HepG2 (cell line): ENCODE data around the gene PRRC1. TPM values are rescaled to one million over a fixed set of nuclear protein-coding genes. Genes with fewer than 3 reads are reported as not detected.

Experiments used
- ATAC-seq: fragments of 200-7000 bp; cut with Tn5 transposase; 3 replicates; pipeline ENCODE4 v1.9.1; 2020; ENCODE audit warnings: mild to moderate bottlenecking, moderate library complexity
- BruUV-seq: library from RNA; stranded (reverse); fragments of 400-500 nt; replicated peaks from 2 replicates; lab custom pipeline; 2021; lab: Mats Ljungman, UMichigan
- CTCF ChIA-PET: fragments of 300-600 bp; formaldehyde crosslinking; extraction: SDS; loops from one replicate; lab custom pipeline; 2021; ENCODE audit warnings: low total read pairs, inconsistent platforms, low intra/inter-chr PET ratio; lab: Yijun Ruan, JAX
- POLR2A ChIA-PET: fragments of 350-600 bp; sonication (Branson Sonifier 250); formaldehyde crosslinking; loops from one replicate; lab custom pipeline; 2020; ENCODE audit warnings: antibody characterized with exemption, inconsistent platforms; lab: Yijun Ruan, JAX
- DNase-seq: peaks from one replicate; pipeline ENCODE4 v3.0.0-alpha.2; 2015; ENCODE audit warnings: low spot score
- FAIRE-seq: peaks from 3 replicates; lab custom pipeline; 2011; peaks lifted over from hg19 to GRCh38; lab: Jason Lieb, UNC
- H2AFZ ChIP-seq: one replicate; pipeline ENCODE4 v1.6.1; 2011; ENCODE audit warnings: low read length, inconsistent platforms
- H3K27ac ChIP-seq: fragments of 300-600 bp; 3 replicates; pipeline ENCODE4 v1.8.0; 2011; ENCODE audit warnings: mixed run types, mild to moderate bottlenecking, mixed read lengths, low read length, inconsistent platforms; ENCODE audit not compliant: insufficient read depth; ENCODE audit errors: extremely low read length
- H3K27me3 ChIP-seq, 2 experiments: fragments of 200-600 bp in 1 of 2; 2 replicates in 1 of 2; 3 replicates in 1 of 2; pipeline versions ENCODE4 v1.6.0 to v1.8.0; 2011; ENCODE audit warnings: low read length in 2 of 2, mild to moderate bottlenecking in 2 of 2, moderate library complexity in 2 of 2, inconsistent platforms in 1 of 2; ENCODE audit not compliant: insufficient read depth in 2 of 2, control insufficient read depth in 1 of 2
- H3K36me3 ChIP-seq, 2 experiments: fragments of 200-600 bp in 1 of 2; replicated peaks in 1 of 2; 2 replicates in 1 of 2; 3 replicates in 1 of 2; pipeline versions ENCODE4 v1.5.1 to v1.8.0; 2011; ENCODE audit warnings: low read length in 2 of 2, inconsistent platforms in 1 of 2; ENCODE audit not compliant: insufficient read depth in 2 of 2, control insufficient read depth in 1 of 2
- H3K4me1 ChIP-seq: 2 replicates; pipeline ENCODE4 v1.5.1; 2012; ENCODE audit warnings: low read length, inconsistent platforms; ENCODE audit not compliant: insufficient read depth
- H3K4me2 ChIP-seq: 2 replicates; pipeline ENCODE4 v1.6.0; 2011; ENCODE audit warnings: low read depth, low read length, inconsistent platforms
- H3K4me3 ChIP-seq, 3 experiments: fragments of 200-600 bp in 1 of 3; sonication (generic), shearing (Covaris generic) in 1 of 3; replicated peaks in 1 of 3; 2 replicates each; pipeline ENCODE4 v1.5.1; 2011 to 2016; ENCODE audit warnings: low read length in 3 of 3, inconsistent platforms in 2 of 3, low read depth in 2 of 3, mild to moderate bottlenecking in 2 of 3, control low read depth in 1 of 3, mixed read lengths in 1 of 3; ENCODE audit not compliant: insufficient read depth in 1 of 3
- H3K79me2 ChIP-seq: one replicate; pipeline ENCODE4 v1.6.1; 2011; ENCODE audit warnings: low read length, inconsistent platforms; ENCODE audit not compliant: insufficient read depth
- H3K9ac ChIP-seq: 2 replicates; pipeline ENCODE4 v1.6.0; 2011; ENCODE audit warnings: mild to moderate bottlenecking, low read depth, low read length, inconsistent platforms; ENCODE audit not compliant: insufficient read depth
- H3K9me3 ChIP-seq: 2 replicates; pipeline ENCODE4 v1.5.1; 2012; ENCODE audit warnings: mild to moderate bottlenecking, low read length
- H4K20me1 ChIP-seq: 2 replicates; pipeline ENCODE4 v1.6.0; 2011; ENCODE audit warnings: inconsistent platforms, mild to moderate bottlenecking, low read length, moderate library complexity; ENCODE audit not compliant: insufficient read depth
- CBFB ChIP-seq: sonication (generic); formaldehyde crosslinking; IDR thresholded peaks from 2 replicates; pipeline ENCODE4 v1.4.0; 2020; ENCODE audit warnings: missing genetic modification reagents
- CHD4 ChIP-seq: fragments of 200-600 bp; sonication (generic); IDR thresholded peaks from 2 replicates; pipeline ENCODE4 v1.7.0; 2017; ENCODE audit warnings: mild to moderate bottlenecking, low read length, borderline replicate concordance
- GPN1 ChIP-seq: sonication (generic); formaldehyde crosslinking; IDR thresholded peaks from 2 replicates; pipeline ENCODE4 v1.5.1; 2020; ENCODE audit warnings: missing genetic modification reagents, borderline replicate concordance
- MIER3 ChIP-seq: IDR thresholded peaks from 2 replicates; pipeline ENCODE4 v1.6.1; 2016; ENCODE audit warnings: missing compliant biosample characterization, borderline replicate concordance
- NR2C2 ChIP-seq: sonication (generic); formaldehyde crosslinking; IDR thresholded peaks from 2 replicates; pipeline ENCODE4 v1.4.0; 2020; ENCODE audit warnings: missing genetic modification reagents, mild to moderate bottlenecking, moderate library complexity, borderline replicate concordance
- ONECUT2 ChIP-seq: sonication (generic); formaldehyde crosslinking; IDR thresholded peaks from 2 replicates; pipeline ENCODE4 v1.4.0; 2020; ENCODE audit warnings: missing genetic modification reagents
- SP140L ChIP-seq: sonication (generic); formaldehyde crosslinking; IDR thresholded peaks from 2 replicates; pipeline ENCODE4 v1.4.0; 2020; ENCODE audit warnings: missing genetic modification reagents, borderline replicate concordance
- SP5 ChIP-seq: IDR thresholded peaks from 2 replicates; pipeline ENCODE4 v1.6.1; 2016; ENCODE audit warnings: low read depth, borderline replicate concordance
- TBX2 ChIP-seq: sonication (generic); formaldehyde crosslinking; IDR thresholded peaks from 2 replicates; pipeline ENCODE4 v1.5.0; 2020; ENCODE audit warnings: missing genetic modification reagents, mild to moderate bottlenecking, borderline replicate concordance
- TEAD2 ChIP-seq: sonication (generic); formaldehyde crosslinking; IDR thresholded peaks from 2 replicates; pipeline ENCODE4 v1.9.0; 2021; ENCODE audit warnings: missing genetic modification reagents
- ZNF329 ChIP-seq: sonication (generic); formaldehyde crosslinking; IDR thresholded peaks from 2 replicates; pipeline ENCODE4 v1.9.0; 2021; ENCODE audit warnings: low read depth, mild to moderate bottlenecking, missing genetic modification reagents
- ZNF33A ChIP-seq: sonication (generic); formaldehyde crosslinking; IDR thresholded peaks from 2 replicates; pipeline ENCODE4 v1.5.1; 2020; ENCODE audit warnings: missing genetic modification reagents, mild to moderate bottlenecking, moderate library complexity, borderline replicate concordance
- ZNF883 ChIP-seq: sonication (generic); formaldehyde crosslinking; IDR thresholded peaks from 2 replicates; pipeline ENCODE4 v1.5.1; 2020; ENCODE audit warnings: mild to moderate bottlenecking, missing genetic modification reagents; ENCODE audit errors: not compliant biosample characterization
- WGBS: methylation state at CpG from one replicate; pipeline ENCODE4 v1.1.6; 2017; ENCODE audit warnings: low lambda C conversion rate; 5-methylcytosine and 5-hydroxymethylcytosine counted together
- in situ Hi-C: cut with HindIII; loops from 2 replicates; pipeline ENCODE4 v1.10.0; 2017; ENCODE audit warnings: low pct_unique_long_range_greater_than_20kb; ENCODE audit not compliant: extremely low pct_ligation_motif_present
- intact Hi-C: fragments of 100-400 bp; cut with micrococcal nuclease; formaldehyde crosslinking; loops from one replicate; pipeline ENCODE4 v1.10.0; 2022; ENCODE audit not compliant: unreplicated experiment
- polyA plus RNA-seq, 8 experiments: library from polyadenylated mRNA; depleted of rRNA in 3 of 8; stranded (reverse) in 7 of 8; unstranded in 1 of 8; fragments of >200 nt; fragmentation: Illumina TruSeq in 4 of 8; extraction: Trizol in 4 of 8; gene quantifications; 2 replicates each; pipeline versions ENCODE4 v1.2.1 to v1.2.3, GENCODE V29; 2011 to 2016; ENCODE audit warnings: low read depth in 4 of 8, missing spikeins in 1 of 8, mixed read lengths in 1 of 8; ENCODE audit not compliant: insufficient read depth in 1 of 8
- total RNA-seq, 5 experiments: library from RNA; depleted of rRNA; stranded (reverse); fragments of >200 nt; fragmentation: Illumina TruSeq; extraction: Trizol; gene quantifications; 2 replicates each; pipeline ENCODE4 v1.2.3, GENCODE V29; 2016; ENCODE audit warnings: low read depth in 1 of 5
- TF ChIP-seq, protein P1 (sequence below): sonication (generic); formaldehyde crosslinking; IDR thresholded peaks from 2 replicates; pipeline ENCODE4 v1.4.0; 2020; ENCODE audit warnings: missing genetic modification reagents, low read depth, mild to moderate bottlenecking, borderline replicate concordance
- TF ChIP-seq, protein P2 (sequence below): sonication (generic); formaldehyde crosslinking; IDR thresholded peaks from 2 replicates; pipeline ENCODE4 v1.5.0; 2020; ENCODE audit warnings: mild to moderate bottlenecking, missing genetic modification reagents, borderline replicate concordance
- TF ChIP-seq, protein P3 (sequence below): sonication (generic); formaldehyde crosslinking; IDR thresholded peaks from 2 replicates; pipeline ENCODE4 v1.8.1; 2023; ENCODE audit warnings: missing genetic modification reagents, inconsistent platforms, borderline replicate concordance

PRRC1 gene
- total and polyA plus RNA-seq, 2 of the 13 experiments (the other 11 are each of a cell fraction or from before 2014, with no cell fraction given): 48.5 to 51.9 TPM

DNA sequence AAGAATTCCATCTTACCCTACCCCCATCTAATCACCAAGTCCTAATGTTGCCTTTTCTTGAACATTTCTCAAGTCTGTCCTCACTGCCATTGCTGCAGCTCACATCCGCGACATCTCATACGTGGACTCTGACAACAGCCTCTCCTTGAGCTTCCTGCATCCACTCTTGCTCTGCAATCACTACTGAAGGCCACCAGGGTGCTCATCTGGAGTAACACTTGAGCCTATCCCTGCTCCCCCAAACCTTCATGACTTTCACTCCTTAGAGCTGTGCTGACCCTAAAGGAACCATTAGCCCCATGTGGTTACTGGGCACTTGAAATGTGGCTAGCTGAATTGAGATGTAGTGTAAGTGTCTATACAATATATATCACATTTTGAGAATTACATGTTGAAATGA lies 85.0 kb downstream of the PRRC1 start:
- no peak for DNase-seq
- Histone ChIP-seq H3K27me3 (no peaks in the 10 kb centered on the region; a peak in 1 of 5 replicates), H3K79me2 (no peaks in the 10 kb centered on the region), H3K4me1 (no peaks in the 10 kb centered on the region), H3K36me3 (no peaks in the 10 kb centered on the region), H3K27ac (no peak overlapping the region), H3K9ac (no peak overlapping the region), H4K20me1 (no peaks in the 10 kb centered on the region), H3K9me3 (no peaks in the 10 kb centered on the region), H3K4me2 (no peak overlapping the region), H3K4me3 (no peak overlapping the region), H2AFZ (no peak overlapping the region)
- BruUV-seq: no TSS peak
- CTCF ChIA-PET: no interaction called here
- no peak for FAIRE-seq
- no peak for ATAC-seq
- 94% methylated on average over 3 of the region's 3 CpGs for WGBS
- intact Hi-C loops: no loop called here
- POLR2A ChIA-PET: no interaction called here
- in situ Hi-C loops: no loop called here
- TF ChIP-seq NR2C2 (CRISPR knock-in tag) (no peak), CHD4 (no peak), MIER3 (CRISPR knock-in tag) (no peak), SP140L (CRISPR knock-in tag) (no peak), ONECUT2 (CRISPR knock-in tag) (no peak), GPN1 (no peak), TBX2 (no peak), TEAD2 (no peak), ZNF33A (no peak), ZNF329 (CRISPR knock-in tag) (no peak), CBFB (CRISPR knock-in tag) (no peak), SP5 (no peak), ZNF883 (no peak)
- TF ChIP-seq, protein P1, sequence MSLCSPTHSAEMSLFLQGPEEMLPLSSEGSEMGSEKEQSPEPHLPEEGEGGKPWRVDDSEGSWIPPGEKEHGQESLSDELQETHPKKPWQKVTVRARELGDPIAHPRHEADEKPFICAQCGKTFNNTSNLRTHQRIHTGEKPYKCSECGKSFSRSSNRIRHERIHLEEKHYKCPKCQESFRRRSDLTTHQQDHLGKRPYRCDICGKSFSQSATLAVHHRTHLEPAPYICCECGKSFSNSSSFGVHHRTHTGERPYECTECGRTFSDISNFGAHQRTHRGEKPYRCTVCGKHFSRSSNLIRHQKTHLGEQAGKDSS: no peak
- TF ChIP-seq, protein P2, sequence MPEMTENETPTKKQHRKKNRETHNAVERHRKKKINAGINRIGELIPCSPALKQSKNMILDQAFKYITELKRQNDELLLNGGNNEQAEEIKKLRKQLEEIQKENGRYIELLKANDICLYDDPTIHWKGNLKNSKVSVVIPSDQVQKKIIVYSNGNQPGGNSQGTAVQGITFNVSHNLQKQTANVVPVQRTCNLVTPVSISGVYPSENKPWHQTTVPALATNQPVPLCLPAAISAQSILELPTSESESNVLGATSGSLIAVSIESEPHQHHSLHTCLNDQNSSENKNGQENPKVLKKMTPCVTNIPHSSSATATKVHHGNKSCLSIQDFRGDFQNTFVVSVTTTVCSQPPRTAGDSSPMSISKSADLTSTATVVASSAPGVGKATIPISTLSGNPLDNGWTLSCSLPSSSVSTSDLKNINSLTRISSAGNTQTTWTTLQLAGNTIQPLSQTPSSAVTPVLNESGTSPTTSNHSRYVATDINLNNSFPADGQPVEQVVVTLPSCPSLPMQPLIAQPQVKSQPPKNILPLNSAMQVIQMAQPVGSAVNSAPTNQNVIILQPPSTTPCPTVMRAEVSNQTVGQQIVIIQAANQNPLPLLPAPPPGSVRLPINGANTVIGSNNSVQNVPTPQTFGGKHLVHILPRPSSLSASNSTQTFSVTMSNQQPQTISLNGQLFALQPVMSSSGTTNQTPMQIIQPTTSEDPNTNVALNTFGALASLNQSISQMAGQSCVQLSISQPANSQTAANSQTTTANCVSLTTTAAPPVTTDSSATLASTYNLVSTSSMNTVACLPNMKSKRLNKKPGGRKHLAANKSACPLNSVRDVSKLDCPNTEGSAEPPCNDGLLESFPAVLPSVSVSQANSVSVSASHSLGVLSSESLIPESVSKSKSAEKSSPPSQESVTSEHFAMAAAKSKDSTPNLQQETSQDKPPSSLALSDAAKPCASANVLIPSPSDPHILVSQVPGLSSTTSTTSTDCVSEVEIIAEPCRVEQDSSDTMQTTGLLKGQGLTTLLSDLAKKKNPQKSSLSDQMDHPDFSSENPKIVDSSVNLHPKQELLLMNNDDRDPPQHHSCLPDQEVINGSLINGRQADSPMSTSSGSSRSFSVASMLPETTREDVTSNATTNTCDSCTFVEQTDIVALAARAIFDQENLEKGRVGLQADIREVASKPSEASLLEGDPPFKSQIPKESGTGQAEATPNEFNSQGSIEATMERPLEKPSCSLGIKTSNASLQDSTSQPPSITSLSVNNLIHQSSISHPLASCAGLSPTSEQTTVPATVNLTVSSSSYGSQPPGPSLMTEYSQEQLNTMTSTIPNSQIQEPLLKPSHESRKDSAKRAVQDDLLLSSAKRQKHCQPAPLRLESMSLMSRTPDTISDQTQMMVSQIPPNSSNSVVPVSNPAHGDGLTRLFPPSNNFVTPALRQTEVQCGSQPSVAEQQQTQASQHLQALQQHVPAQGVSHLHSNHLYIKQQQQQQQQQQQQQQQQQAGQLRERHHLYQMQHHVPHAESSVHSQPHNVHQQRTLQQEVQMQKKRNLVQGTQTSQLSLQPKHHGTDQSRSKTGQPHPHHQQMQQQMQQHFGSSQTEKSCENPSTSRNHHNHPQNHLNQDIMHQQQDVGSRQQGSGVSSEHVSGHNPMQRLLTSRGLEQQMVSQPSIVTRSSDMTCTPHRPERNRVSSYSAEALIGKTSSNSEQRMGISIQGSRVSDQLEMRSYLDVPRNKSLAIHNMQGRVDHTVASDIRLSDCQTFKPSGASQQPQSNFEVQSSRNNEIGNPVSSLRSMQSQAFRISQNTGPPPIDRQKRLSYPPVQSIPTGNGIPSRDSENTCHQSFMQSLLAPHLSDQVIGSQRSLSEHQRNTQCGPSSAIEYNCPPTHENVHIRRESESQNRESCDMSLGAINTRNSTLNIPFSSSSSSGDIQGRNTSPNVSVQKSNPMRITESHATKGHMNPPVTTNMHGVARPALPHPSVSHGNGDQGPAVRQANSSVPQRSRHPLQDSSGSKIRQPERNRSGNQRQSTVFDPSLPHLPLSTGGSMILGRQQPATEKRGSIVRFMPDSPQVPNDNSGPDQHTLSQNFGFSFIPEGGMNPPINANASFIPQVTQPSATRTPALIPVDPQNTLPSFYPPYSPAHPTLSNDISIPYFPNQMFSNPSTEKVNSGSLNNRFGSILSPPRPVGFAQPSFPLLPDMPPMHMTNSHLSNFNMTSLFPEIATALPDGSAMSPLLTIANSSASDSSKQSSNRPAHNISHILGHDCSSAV (CRISPR knock-in tag): no peak
- TF ChIP-seq, protein P3, sequence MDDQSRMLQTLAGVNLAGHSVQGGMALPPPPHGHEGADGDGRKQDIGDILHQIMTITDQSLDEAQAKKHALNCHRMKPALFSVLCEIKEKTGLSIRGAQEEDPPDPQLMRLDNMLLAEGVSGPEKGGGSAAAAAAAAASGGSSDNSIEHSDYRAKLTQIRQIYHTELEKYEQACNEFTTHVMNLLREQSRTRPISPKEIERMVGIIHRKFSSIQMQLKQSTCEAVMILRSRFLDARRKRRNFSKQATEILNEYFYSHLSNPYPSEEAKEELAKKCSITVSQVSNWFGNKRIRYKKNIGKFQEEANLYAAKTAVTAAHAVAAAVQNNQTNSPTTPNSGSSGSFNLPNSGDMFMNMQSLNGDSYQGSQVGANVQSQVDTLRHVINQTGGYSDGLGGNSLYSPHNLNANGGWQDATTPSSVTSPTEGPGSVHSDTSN (CRISPR knock-in tag): no peak
